ENCODE data around the gene COL4A6.

COL4A6 gene

GRCh38 chrX:108453841-108454240 is 15.6 kb upstream of the COL4A6 start:
- TF ChIP-seq CTCF (conservative IDR thresholded peaks at IDR 0.05) = no peak
- TF ChIP-seq ZFX (IDR thresholded peaks at IDR 0.05) = no peak
- H3K27ac ChIP-seq = no peak overlapping the region

GRCh38 chrX:108447303-108447702 is 9.1 kb upstream of the COL4A6 start:
- no peak for TF ChIP-seq CTCF (conservative IDR thresholded peaks at IDR 0.05)
- no peak for TF ChIP-seq ZFX (IDR thresholded peaks at IDR 0.05)
- no peak overlapping the region for H3K27ac ChIP-seq

GRCh38 chrX:108442901-108443464 is 4.8 kb upstream of the COL4A6 start:
- no peak overlapping the region for H3K27ac ChIP-seq
- no peak for TF ChIP-seq CTCF (conservative IDR thresholded peaks at IDR 0.05)
- TF ChIP-seq ZFX (IDR thresholded peaks at IDR 0.05) = no peak

- TF ChIP-seq CTCF (conservative IDR thresholded peaks at IDR 0.05) = no peak
- TF ChIP-seq ZFX (IDR thresholded peaks at IDR 0.05) = no peak
- peak overlapping the region; percentile 84 for H3K27ac ChIP-seq
Measured at GRCh38 chrX:108439961-108440696, 1.9 kb upstream of the COL4A6 start.

GRCh38 chrX:108439426-108439942 is 1.3 kb upstream of the COL4A6 start, which contains the start of gene COL4A5:
COL4A5 (plus strand) TSS chrX:108439838; CDS start chrX:108440126, 288 bp downstream.
- TF ChIP-seq ZFX (IDR thresholded peaks at IDR 0.05) = no peak
- no peak for TF ChIP-seq CTCF (conservative IDR thresholded peaks at IDR 0.05)
- H3K27ac ChIP-seq = peak within 1 kb of the TSS; percentile 84

GRCh38 chrX:108437349-108438109 is 693 bp downstream of the COL4A6 start:
- H3K27ac ChIP-seq = no peak overlapping the region
- TF ChIP-seq CTCF (conservative IDR thresholded peaks at IDR 0.05) (no peak), ZFX (IDR thresholded peaks at IDR 0.05) (no peak)

- H3K27ac ChIP-seq = no peak overlapping the region
- TF ChIP-seq ZFX (IDR thresholded peaks at IDR 0.05) (no peak), CTCF (conservative IDR thresholded peaks at IDR 0.05) (no peak)
Measured at GRCh38 chrX:108435261-108435660, 3.0 kb downstream of the COL4A6 start.

All from C4-2B (cell line).